GM12873 (cell line): ENCODE results near the gene CCNL1.

ENCODE experiments used
- CTCF ChIP-seq: IDR thresholded peaks from 2 replicates; pipeline ENCODE4 v1.5.1; 2012; ENCODE audit warnings: low read depth, mild to moderate bottlenecking, moderate library complexity, low read length, control low read depth; ENCODE audit not compliant: insufficient read depth; ENCODE audit errors: missing control alignments

Gene CCNL1

GRCh38 chr3:157159762-157160657 lies at the start of gene CCNL1:
Gene CCNL1, minus strand, starts transcription at chr3:157160147. Its CDS starts 53 bp downstream, at chr3:157160094.
- TF ChIP-seq CTCF, result no peak

GRCh38 chr3:157204880-157205279 lies 44.9 kb upstream of the CCNL1 start:
- TF ChIP-seq CTCF, result no peak

- TF ChIP-seq CTCF, result no peak
These were observed 44.5 kb upstream of the CCNL1 start for GRCh38 chr3:157204431-157204830.

- peak; percentile 60 for TF ChIP-seq CTCF
These were observed 41.8 kb upstream of the CCNL1 start for GRCh38 chr3:157201648-157202278.

- TF ChIP-seq CTCF, result no peak
These were observed 39.9 kb upstream of the CCNL1 start for GRCh38 chr3:157199841-157200240.

GRCh38 chr3:157195965-157196364 lies 36.0 kb upstream of the CCNL1 start:
- no peak for TF ChIP-seq CTCF

- TF ChIP-seq CTCF, result no peak
These were observed 30.5 kb upstream of the CCNL1 start for GRCh38 chr3:157190380-157190872.
